Keratinocyte (primary cell): ENCODE results near the gene MCUB. TPM values are rescaled to one million over a fixed set of nuclear protein-coding genes. Genes with fewer than 3 reads are reported as not detected.

Source experiments
- DNase-seq: peaks from one replicate; pipeline ENCODE4 v3.0.0-alpha.2; 2011; ENCODE audit warnings: low read depth, missing footprints, low spot score
- FAIRE-seq: peaks from 2 replicates; lab custom pipeline; 2011; peaks lifted over from hg19 to GRCh38; lab: Jason Lieb, UNC
- H2AFZ ChIP-seq: 2 replicates; pipeline ENCODE4 v1.6.0; 2012; ENCODE audit warnings: low read length, control low read depth, inconsistent platforms; ENCODE audit not compliant: control insufficient read depth
- H3K27ac ChIP-seq: 2 replicates; pipeline ENCODE4 v1.5.1; 2011; ENCODE audit warnings: low read length; ENCODE audit not compliant: control insufficient read depth, insufficient read depth
- H3K27me3 ChIP-seq: 3 replicates; pipeline ENCODE4 v1.6.0; 2011; ENCODE audit warnings: low read length; ENCODE audit not compliant: control insufficient read depth, insufficient read depth; ENCODE audit errors: extremely low read depth
- H3K36me3 ChIP-seq, 2 experiments: 2 replicates in 1 of 2; 3 replicates in 1 of 2; pipeline ENCODE4 v1.5.1; 2011; ENCODE audit warnings: low read length in 2 of 2, mild to moderate bottlenecking in 1 of 2; ENCODE audit not compliant: control insufficient read depth in 2 of 2, insufficient read depth in 2 of 2; ENCODE audit errors: extremely low read depth in 1 of 2
- H3K4me1 ChIP-seq: 3 replicates; pipeline ENCODE4 v1.5.1; 2011; ENCODE audit warnings: low read length; ENCODE audit not compliant: control insufficient read depth, insufficient read depth; ENCODE audit errors: extremely low read depth
- H3K4me2 ChIP-seq: 3 replicates; pipeline ENCODE4 v1.6.0; 2011; ENCODE audit warnings: low read depth, low read length; ENCODE audit not compliant: control insufficient read depth, insufficient read depth; ENCODE audit errors: extremely low read depth
- H3K4me3 ChIP-seq, 3 experiments: fragments of 200-600 bp in 1 of 3; sonication (generic) in 1 of 3; 2 replicates in 2 of 3; 3 replicates in 1 of 3; pipeline ENCODE4 v1.5.1; 2011 to 2016; ENCODE audit warnings: low read length in 3 of 3, mild to moderate bottlenecking in 3 of 3, control low read depth in 2 of 3, inconsistent platforms in 1 of 3, low read depth in 1 of 3, mixed read lengths in 1 of 3, mixed run types in 1 of 3, moderate library complexity in 1 of 3; ENCODE audit not compliant: control insufficient read depth in 2 of 3, insufficient read depth in 2 of 3; ENCODE audit errors: extremely low read depth in 1 of 3
- H3K79me2 ChIP-seq: 2 replicates; pipeline ENCODE4 v1.6.0; 2012; ENCODE audit warnings: low read length; ENCODE audit not compliant: control insufficient read depth, insufficient read depth
- H3K9ac ChIP-seq: 3 replicates; pipeline ENCODE4 v1.6.0; 2011; ENCODE audit warnings: low read length; ENCODE audit not compliant: control insufficient read depth, insufficient read depth; ENCODE audit errors: extremely low read depth
- H3K9me1 ChIP-seq: 3 replicates; pipeline ENCODE4 v1.6.0; 2011; ENCODE audit warnings: low read length; ENCODE audit not compliant: control insufficient read depth, insufficient read depth; ENCODE audit errors: extremely low read depth
- H3K9me3 ChIP-seq: 2 replicates; pipeline ENCODE4 v1.5.1; 2012; ENCODE audit warnings: low read depth, low read length; ENCODE audit not compliant: control insufficient read depth
- H4K20me1 ChIP-seq: 3 replicates; pipeline ENCODE4 v1.6.0; 2011; ENCODE audit warnings: low read length; ENCODE audit not compliant: control insufficient read depth, insufficient read depth; ENCODE audit errors: extremely low read depth
- EZH2 ChIP-seq: IDR thresholded peaks from one replicate; pipeline ENCODE4 v1.6.1; 2012; ENCODE audit warnings: inconsistent platforms, mild to moderate bottlenecking, low read length, moderate library complexity
- dilution Hi-C: fragments of 300-500 bp; cut with MboI; formaldehyde crosslinking; loops from one replicate; pipeline ENCODE4 v1.7.0; 2020; ENCODE audit warnings: low sequenced_read_pairs; ENCODE audit not compliant: extremely low pct_ligation_motif_present
- polyA plus RNA-seq, 5 experiments: library from polyadenylated mRNA; depleted of rRNA in 3 of 5; stranded (reverse) in 3 of 5; stranded (forward) in 1 of 5; unstranded in 1 of 5; fragments of >200 nt; gene quantifications; 1 replicate in 1 of 5; 2 replicates in 3 of 5; 3 replicates in 1 of 5; pipeline versions ENCODE4 v1.2.1 to v1.2.3, GENCODE V29; 2011 to 2012; ENCODE audit warnings: missing spikeins in 2 of 5, low read depth in 1 of 5, low replicate concordance in 1 of 5
- TF ChIP-seq, protein P1 (sequence below), 3 experiments: IDR thresholded peaks in 1 of 3; conservative IDR thresholded peaks in 1 of 3; optimal IDR thresholded peaks in 1 of 3; 2 replicates in 2 of 3; 3 replicates in 1 of 3; pipeline versions ENCODE3 to v1.5.1; 2011; ENCODE audit warnings: low read length in 3 of 3, mild to moderate bottlenecking in 3 of 3, moderate library complexity in 2 of 3, control low read depth in 1 of 3, inconsistent platforms in 1 of 3; ENCODE audit not compliant: insufficient read depth in 2 of 3; ENCODE audit errors: extremely low read depth in 1 of 3

The MCUB gene
- polyA plus RNA-seq, 1 donor (not counting 4 experiments of a cell fraction or from before 2014, with no cell fraction given), result 20.3 TPM

DNA sequence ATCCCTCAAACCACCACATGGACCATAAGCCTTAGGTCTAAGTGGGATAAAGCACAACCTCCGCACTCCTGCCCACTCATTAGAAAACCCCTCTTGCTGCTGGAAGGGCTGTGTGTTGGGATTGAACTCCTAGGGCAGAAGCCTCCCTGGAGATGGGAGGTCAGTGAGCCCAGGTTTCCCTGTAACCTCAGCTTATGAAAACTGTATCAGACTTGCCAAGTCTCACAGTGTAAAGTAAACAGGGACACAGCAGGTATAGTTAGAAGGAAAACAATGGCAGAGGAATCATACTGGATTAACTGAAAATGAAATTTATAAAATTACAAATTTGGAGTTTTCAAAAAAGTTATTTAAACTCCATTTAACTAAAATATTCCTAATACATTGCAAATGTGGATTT lies 113.3 kb downstream of the MCUB start:
- Histone ChIP-seq H3K9ac (no peak overlapping the region), H3K4me3 (no peak overlapping the region), H3K9me3 (no peaks in the 10 kb centered on the region), H3K27me3 (no peaks in the 10 kb centered on the region), H3K79me2 (no peaks in the 10 kb centered on the region), H3K4me2 (no peak overlapping the region), H2AFZ (no peak overlapping the region), H3K36me3 (no peaks in the 10 kb centered on the region), H3K9me1 (no peaks in the 10 kb centered on the region), H3K4me1 (no peaks in the 10 kb centered on the region), H4K20me1 (no peaks in the 10 kb centered on the region), H3K27ac (no peak overlapping the region)
- FAIRE-seq (no peak), DNase-seq (no peak)
- no peak for TF ChIP-seq EZH2
- TF ChIP-seq, protein P1, sequence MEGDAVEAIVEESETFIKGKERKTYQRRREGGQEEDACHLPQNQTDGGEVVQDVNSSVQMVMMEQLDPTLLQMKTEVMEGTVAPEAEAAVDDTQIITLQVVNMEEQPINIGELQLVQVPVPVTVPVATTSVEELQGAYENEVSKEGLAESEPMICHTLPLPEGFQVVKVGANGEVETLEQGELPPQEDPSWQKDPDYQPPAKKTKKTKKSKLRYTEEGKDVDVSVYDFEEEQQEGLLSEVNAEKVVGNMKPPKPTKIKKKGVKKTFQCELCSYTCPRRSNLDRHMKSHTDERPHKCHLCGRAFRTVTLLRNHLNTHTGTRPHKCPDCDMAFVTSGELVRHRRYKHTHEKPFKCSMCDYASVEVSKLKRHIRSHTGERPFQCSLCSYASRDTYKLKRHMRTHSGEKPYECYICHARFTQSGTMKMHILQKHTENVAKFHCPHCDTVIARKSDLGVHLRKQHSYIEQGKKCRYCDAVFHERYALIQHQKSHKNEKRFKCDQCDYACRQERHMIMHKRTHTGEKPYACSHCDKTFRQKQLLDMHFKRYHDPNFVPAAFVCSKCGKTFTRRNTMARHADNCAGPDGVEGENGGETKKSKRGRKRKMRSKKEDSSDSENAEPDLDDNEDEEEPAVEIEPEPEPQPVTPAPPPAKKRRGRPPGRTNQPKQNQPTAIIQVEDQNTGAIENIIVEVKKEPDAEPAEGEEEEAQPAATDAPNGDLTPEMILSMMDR (optimal IDR thresholded peaks at IDR 0.05 in 1 of 3, IDR thresholded peaks at IDR 0.05 in 1 of 3, conservative IDR thresholded peaks at IDR 0.05 in 1 of 3; ENCODE audit: extremely low read depth in 1 of 3, insufficient read depth in 2 of 3, low read length in 3 of 3), result no peak
- dilution Hi-C loops, result no loop called here

DNA sequence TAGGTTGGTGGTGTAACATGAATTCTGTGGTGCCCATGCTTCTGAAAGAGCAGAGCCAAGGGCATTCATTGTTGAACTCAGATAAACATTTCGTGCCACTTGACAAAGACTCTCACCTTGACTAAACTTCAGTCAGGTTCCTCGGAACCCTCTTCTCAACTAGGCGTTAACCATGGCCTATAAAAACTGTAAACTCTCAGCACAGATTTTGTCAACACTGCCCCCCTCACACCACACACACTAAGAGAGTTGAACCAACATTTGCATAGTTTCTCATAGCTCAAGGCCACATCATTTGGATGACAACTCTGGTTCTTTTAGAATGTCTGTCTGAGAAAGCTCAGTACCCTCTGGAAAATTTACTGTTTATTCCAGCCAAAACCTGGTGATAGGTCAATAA lies 115.1 kb downstream of the MCUB start:
- H3K27ac ChIP-seq, result no peak overlapping the region
- H3K9ac ChIP-seq, result no peak overlapping the region
- TF ChIP-seq, protein P1 (optimal IDR thresholded peaks at IDR 0.05 in 1 of 3, IDR thresholded peaks at IDR 0.05 in 1 of 3, conservative IDR thresholded peaks at IDR 0.05 in 1 of 3; ENCODE audit: extremely low read depth in 1 of 3, insufficient read depth in 2 of 3, low read length in 3 of 3), result no peak
- TF ChIP-seq EZH2, result no peak
- no peaks in the 10 kb centered on the region for H3K4me1 ChIP-seq
- H3K79me2 ChIP-seq, result no peaks in the 10 kb centered on the region
- no peaks in the 10 kb centered on the region for H4K20me1 ChIP-seq
- FAIRE-seq, result no peak
- H3K36me3 ChIP-seq, result no peaks in the 10 kb centered on the region
- no peak for DNase-seq
- H2AFZ ChIP-seq, result no peak overlapping the region
- H3K9me3 ChIP-seq, result no peaks in the 10 kb centered on the region
- no peak overlapping the region for H3K4me3 ChIP-seq
- no peaks in the 10 kb centered on the region for H3K9me1 ChIP-seq
- dilution Hi-C loops, result no loop called here
- H3K27me3 ChIP-seq, result no peaks in the 10 kb centered on the region
- H3K4me2 ChIP-seq, result no peak overlapping the region
